ENCODE results near the gene CALML3. TPM values are rescaled to one million over a fixed set of nuclear protein-coding genes. Genes with fewer than 3 reads are reported as not detected.
"Not testable (repeated sequence)": the region's sequence is repeated elsewhere in the genome, so short reads cannot be mapped to it uniquely, and the experiment has no call there.

Gene CALML3
- not detected in 2 replicates for total RNA-seq (2014; rRNA removed; shearing (Covaris generic))

DNA sequence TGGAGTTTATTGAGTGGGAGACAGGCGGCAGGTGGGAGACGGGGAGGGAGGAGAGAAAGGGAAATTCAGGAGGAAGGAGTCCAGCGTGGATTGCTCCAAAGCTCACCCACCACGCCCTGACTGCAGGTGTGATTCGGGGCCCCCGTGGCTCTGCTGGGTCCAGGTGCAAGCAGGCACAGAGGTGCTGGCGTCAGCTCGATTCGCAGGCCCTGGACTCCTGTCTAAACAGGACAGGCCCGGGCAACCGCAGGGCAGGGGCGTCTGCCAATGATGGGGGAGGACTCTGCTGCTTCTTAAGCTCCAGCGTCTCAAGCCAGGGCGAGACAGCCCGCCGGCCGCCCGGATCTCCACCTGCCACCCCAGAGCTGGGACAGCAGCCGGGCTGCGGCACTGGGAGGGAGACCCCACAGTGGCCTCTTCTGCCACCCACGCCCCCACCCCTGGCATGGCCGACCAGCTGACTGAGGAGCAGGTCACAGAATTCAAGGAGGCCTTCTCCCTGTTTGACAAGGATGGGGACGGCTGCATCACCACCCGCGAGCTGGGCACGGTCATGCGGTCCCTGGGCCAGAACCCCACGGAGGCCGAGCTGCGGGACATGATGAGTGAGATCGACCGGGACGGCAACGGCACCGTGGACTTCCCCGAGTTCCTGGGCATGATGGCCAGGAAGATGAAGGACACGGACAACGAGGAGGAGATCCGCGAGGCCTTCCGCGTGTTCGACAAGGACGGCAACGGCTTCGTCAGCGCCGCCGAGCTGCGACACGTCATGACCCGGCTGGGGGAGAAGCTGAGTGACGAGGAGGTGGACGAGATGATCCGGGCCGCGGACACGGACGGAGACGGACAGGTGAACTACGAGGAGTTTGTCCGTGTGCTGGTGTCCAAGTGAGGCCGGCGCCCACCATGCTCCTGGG, at the start of gene CALML3:
Gene CALML3, plus strand, starts transcription at position 321 of the 920 bp plus-strand sequence. Its CDS starts 125 bp downstream, at position 446.
- in situ Hi-C loops (cut with HindIII; ENCODE audit: low sequenced_read_pairs) = no loop called here
- no peak for DNase-seq (ENCODE audit: low spot score)

DNA sequence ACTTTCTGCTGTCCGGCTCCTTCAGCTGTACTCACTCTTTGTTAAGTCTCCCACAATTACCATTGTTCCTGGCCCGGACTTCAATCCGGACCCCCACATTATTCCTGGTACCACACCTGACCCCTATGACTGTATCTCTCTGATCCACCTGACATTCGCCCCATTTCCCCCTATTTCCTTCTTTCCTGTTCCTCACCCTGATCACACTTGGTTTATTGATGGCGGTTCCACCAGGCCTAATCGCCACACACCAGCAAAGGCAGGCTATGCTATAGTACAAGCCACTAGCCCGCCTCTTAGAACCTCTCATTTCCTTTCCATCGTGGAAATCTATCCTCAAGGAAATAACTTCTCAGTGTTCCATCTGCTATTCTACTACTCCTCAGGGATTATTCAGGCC, 49.7 kb upstream of the CALML3 start:
- in situ Hi-C loops (cut with HindIII; ENCODE audit: low sequenced_read_pairs) = not testable (repeated sequence)

DNA sequence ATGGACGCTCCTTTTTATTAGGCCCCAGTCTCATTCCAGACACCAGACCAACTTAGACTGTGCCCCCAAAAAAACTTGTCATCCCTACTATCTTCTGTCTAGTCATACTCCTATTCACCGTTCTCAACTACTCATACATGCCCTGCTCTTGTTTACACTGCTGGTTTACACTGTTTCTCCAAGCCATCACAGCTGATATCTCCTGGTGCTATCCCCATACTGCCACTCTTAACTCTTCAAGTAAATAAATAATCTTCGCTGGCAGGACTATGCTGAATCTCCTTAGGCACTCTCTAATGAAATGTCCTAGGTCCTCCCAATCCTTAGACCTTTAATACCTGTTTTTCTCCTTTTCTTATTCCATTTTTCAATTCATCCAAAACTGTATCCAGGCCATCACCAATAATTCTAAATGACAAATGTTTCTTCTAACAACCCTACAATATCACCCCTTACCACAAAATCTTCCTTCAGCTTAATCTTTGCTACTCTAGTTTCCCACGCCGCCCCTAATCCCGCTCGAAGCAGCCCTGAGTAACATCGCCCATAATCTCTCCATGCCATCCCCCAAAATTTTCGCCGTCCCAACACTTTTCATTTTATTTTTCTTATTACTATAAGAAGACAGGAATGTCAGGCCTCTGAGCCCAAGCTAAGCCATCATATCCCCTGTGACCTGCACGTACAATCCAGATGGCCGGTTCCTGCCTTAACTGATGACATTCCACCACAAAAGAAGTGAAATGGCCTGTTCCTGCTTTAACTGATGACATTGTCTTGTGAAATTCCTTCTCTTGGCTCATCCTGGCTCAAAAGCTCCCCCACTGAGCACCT, 48.6 kb upstream of the CALML3 start:
- DNase-seq (ENCODE audit: low spot score); in situ Hi-C loops (cut with HindIII; ENCODE audit: low sequenced_read_pairs): not testable (repeated sequence)

More for the DNA sequence above, 49.7 kb upstream of the CALML3 start:
- DNase-seq (ENCODE audit: low spot score) = not testable (repeated sequence)

DNA sequence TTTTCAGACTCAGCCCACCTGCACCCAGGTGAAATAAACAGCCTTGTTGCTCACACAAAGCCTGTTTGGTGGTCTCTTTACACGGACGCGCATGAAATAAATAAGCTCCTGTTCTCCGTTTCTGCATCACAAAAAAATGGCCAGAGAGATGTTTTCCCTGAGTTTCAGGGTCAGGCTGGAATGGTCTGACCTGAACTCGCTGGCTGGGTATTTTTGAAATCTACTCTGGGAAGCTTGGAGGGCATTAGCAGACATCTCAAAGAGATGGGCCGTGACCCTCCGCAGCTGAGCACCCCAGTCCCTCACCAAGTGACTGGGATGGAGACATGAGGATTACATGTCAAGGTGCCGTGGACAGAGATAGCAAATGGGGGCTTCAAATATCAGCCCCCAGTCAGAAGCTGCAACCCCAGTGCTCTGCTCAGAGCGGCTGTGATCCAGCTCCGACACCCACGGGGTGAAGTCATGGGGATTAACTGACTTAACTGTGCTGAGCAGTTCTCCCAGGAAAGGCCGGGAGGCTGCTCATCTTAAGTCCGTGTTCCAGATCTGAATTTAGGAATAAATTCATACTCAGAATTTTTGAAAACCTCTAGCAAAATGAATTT, 47.7 kb upstream of the CALML3 start:
- in situ Hi-C loops (cut with HindIII; ENCODE audit: low sequenced_read_pairs) = no loop called here
- DNase-seq (ENCODE audit: low spot score) = no peak

DNA sequence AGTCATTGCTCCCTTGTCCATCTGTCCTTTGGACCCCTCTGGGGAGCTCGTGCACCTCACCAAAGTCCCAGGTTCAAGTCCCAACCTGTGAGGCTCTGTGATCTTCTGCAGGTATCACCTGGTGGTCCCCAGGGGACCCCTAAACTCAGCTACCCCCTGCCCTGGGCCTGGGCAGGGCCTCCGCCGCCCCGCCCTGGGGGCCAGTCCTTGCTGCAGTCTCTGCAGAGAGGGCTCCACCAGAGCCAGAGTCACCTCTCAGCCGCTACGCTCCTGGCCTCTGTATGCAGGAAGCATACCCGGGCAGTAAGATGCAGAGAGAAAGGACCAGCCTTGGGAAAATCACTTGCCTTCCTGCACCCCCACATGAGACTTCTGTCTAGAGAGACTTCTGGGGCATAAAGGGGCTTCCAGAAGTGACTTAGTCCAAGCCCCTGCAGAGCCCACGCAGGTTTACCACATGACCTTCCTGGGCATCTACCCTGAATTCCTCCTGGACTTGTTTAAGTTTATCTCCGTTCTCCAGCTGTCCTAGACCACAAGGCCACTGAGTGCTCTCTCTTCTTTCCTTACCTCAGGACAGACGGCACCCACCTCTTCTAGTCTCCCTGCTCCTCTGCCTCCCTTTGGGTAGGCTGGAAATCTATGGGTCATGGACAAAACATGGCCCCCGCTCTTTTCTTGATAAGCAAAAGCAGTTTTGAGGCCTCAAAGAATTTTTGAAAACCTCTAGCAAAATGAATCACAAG, 46.6 kb upstream of the CALML3 start:
- no peak for DNase-seq (ENCODE audit: low spot score)

DNA sequence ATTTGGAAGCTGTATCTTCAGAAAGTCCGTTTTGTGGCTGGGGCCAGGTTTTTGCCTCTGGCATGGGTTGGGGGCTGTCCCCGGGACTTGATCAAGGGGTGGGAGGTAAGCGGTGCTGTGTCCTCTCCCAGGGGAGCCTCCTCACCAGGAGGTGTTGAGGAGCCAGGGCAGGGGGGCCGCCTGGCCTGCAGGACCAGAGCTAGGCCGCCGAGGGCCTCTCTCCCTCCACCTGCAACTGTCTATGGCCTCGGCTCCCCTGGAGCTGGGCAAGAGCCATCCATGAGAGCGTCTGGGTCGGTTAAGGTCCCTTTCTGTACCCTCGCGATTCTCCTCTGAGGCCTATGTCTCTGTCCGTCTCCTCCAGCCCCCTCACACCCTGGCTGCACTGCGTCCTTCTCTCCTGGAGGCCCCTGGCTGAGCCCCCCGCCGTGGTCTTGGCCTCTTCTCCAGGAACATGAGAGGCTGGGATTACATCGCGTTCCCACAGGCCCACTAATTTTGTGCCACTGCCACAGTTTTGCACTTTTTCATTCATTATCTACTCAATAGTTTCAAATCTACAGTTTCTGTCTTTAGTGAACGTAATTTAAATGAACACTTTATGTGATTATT, 46.0 kb upstream of the CALML3 start:
- no peak for DNase-seq (ENCODE audit: low spot score)
- in situ Hi-C loops (cut with HindIII; ENCODE audit: low sequenced_read_pairs) = no loop called here

More for the DNA sequence above, 46.6 kb upstream of the CALML3 start:
- in situ Hi-C loops (cut with HindIII; ENCODE audit: low sequenced_read_pairs) = no loop called here

DNA sequence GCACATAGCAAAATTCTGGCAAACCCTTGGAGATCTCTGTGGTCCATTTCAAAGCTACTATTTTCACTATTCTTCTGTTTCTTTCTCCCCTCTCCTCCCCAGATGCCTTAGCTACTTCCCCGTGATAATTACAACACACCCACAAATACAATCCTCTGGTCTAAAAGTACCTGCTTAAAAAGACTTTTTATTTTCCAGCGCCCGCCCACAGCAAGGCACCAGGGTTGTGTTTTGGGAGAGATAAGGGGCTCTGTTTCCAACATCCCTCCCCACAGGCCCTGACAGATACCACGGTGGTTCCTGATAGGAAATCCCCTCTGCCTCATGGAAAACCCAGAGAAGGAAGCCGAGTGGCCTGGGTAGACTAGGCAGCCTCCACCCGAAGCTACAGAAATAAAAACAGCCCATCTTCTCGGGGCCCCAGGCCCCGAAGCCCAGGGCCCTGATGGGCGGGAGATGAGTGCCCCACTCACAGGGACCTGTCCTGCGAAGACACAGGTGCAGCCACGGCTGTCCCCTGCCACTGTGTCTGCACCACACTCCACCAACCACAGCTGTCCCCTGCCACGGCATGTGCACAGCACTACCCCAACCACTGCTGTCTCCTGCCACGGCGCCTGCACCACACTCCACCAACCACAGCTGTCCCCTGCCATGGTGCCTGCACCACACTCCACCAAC, 45.1 kb upstream of the CALML3 start:
- no peak for DNase-seq (ENCODE audit: low spot score)

DNA sequence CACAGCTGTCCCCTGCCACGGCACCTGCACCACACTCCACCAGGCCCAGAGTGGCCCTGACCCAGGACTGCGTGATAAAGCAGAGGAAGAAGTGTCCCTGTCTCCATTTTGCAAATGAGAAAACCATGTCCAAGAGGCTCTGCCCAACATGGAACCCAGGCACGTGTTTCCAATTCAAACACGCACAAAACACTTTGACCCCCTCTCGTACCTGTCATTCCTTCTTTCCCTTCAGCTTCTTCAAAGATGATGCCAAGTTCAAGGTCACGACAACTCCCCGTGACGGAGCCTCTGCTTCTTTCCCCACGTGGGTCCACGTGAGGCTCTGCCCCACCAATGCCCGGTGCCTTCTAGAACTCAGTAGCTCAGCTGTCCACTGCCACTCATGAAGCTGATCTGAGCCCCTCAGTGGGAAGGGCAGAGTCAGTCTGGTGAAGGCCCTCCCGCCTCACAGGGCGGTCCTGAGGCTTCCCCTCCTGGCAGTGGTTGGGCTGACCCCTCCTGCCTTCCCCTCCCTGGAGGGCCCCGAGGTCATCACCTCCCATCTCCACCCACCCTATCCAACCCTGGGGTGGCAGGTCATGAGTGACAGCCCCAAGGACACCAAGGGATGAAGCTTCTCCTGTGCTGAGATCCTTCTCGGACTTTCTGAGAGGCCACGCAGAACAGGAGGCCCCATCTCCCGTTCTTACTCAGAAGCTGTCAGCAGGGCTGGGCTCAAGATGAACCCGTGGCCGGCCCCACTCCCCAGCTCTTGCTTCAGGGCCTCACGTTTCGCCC, 44.4 kb upstream of the CALML3 start:
- in situ Hi-C loops (cut with HindIII; ENCODE audit: low sequenced_read_pairs) = no loop called here
- DNase-seq (ENCODE audit: low spot score) = no peak

More for the DNA sequence above, 45.1 kb upstream of the CALML3 start:
- in situ Hi-C loops (cut with HindIII; ENCODE audit: low sequenced_read_pairs) = no loop called here

DNA sequence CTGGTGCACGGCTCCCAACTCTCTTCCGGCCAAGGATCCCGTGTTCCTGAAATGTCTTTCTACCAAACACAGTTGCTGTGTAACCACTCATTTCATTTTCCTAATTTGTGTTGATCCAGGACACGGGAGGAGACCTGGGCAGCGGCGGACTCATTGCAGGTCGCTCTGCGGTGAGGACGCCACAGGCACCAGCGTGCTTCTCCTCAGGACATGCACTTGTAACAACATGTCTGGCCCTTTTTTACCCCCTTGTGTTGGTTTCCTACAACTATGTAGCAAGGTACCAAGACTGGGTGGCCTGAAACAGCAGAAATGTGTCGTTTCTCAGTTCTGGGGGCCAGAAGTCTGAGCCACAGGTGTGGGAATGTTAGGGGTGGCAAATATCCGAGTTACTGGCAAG, 43.6 kb upstream of the CALML3 start:
- in situ Hi-C loops (cut with HindIII; ENCODE audit: low sequenced_read_pairs) = no loop called here
- DNase-seq (ENCODE audit: low spot score) = no peak

DNA sequence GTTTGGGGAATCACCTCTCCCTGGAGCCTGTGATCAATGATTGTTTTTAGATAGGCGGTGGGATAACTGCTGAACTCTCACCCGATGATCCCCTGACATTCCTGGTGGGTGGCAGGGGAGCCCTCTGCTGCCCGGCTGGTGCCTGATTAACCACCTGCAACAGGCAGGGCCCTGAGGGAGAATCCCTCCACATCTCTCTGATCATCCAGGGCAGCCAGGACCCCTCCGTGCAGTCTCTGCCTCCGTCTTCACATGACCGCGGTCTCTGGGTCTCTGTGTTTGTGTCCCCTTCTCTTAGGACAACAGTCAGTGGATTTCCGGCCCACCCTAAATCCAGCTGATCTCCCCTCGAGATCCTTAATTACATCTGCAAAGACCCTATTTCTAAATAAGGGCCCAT, 42.7 kb upstream of the CALML3 start:
- in situ Hi-C loops (cut with HindIII; ENCODE audit: low sequenced_read_pairs) = no loop called here
- no peak for DNase-seq (ENCODE audit: low spot score)

DNA sequence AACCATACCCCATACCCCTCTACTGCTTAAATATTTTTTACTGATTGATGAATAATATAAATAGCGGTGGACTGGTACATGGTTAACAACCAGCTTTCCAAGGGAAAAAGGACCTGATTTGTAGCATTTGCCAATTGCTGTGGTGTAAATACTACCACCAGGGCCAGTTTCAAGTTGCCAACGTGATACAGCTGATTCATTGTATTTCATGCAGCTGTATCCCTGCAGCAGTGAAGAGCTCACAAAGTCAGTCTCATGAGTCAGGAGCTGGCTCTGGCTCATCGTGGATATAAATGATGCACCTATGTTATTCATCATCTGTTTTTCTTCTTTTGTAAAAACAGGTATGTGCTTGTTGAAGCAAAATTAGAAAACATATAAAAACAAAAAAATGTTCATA, 40.6 kb upstream of the CALML3 start:
- in situ Hi-C loops (cut with HindIII; ENCODE audit: low sequenced_read_pairs) = no loop called here
- no peak for DNase-seq (ENCODE audit: low spot score)

DNA sequence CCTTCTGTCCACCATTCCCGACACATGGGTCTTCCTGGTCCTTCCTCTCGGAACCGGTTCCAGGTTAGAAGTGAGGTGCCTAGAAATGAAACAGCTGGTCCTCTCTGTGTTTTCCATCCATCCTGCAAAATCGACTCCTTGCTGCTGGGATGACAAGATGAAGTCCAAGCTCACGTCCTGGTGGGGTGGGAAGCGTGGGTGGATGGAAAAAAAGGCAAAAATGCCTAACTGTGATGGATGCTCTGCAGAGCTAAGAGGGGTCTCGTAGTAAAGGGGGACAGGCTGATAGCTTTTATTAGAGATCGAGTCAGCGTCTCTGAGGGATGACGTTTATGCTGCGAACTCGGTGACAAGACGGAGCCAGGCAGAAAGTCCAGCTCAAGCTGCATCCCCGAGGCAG, 39.5 kb upstream of the CALML3 start:
- in situ Hi-C loops (cut with HindIII; ENCODE audit: low sequenced_read_pairs) = no loop called here
- DNase-seq (ENCODE audit: low spot score) = no peak

DNA sequence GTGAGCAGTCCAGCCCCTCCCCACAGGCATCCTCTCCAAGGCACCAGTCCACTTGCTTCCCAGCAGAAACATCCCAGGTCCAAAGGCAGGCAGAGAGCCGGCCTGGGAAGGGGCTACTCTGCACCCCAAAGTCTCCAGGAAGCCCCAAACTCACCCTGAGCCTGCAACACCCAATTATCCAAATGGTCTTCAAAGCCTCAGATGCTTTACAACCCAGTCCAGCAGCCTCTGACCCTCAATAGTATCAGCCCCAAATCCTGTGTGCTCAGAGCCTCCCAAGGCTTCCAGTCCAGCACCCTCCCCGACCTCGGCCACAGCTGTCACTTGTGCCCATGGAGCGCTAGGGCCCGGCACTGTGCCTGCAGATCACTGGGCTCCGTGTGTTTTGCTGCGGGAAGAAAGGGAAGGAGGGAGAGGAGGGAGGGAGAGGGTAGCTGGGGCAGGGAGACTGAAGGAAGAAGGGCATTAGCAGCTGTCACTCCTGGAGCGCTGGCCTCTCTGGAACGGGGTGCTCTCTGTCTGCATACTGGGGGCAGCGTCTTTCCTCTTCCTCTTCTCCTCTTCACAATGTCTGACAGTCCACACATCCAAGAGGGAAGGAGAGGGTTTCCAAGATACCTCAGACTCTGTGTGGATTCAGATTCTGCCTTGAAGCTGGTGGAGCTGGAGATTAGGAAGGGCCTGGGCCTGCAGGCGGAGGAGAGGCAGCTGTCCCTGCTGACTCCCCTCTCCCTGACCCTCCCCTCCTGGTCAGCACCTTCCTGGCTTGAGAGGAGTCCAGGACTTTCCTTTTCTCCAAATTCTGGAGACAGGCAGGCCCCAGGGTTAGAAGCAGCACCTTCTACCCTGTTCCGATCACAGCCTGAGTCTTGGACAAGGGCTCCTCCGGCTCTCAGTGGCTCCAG, 38.6 kb upstream of the CALML3 start:
- in situ Hi-C loops (cut with HindIII; ENCODE audit: low sequenced_read_pairs) = no loop called here
- no peak for DNase-seq (ENCODE audit: low spot score)

DNA sequence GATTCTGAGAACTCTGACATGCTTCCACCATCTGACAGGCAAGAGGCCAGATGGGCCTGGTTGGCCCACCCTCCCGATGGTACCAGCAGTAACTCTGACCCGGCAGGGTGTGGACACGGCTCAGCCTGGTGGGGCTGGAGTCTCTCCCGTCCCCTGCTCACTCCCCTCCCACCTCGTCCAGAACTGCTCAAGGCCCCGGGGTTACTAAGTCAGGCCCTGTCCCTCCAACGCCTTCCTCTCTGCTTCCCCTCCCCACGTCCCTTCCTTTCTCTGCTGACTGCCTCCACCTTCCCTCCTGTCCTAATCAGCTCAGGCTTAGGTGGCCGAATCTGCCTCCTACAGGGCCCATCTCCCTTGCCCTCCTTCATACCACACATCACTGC, 37.9 kb upstream of the CALML3 start:
- in situ Hi-C loops (cut with HindIII; ENCODE audit: low sequenced_read_pairs) = no loop called here

DNA sequence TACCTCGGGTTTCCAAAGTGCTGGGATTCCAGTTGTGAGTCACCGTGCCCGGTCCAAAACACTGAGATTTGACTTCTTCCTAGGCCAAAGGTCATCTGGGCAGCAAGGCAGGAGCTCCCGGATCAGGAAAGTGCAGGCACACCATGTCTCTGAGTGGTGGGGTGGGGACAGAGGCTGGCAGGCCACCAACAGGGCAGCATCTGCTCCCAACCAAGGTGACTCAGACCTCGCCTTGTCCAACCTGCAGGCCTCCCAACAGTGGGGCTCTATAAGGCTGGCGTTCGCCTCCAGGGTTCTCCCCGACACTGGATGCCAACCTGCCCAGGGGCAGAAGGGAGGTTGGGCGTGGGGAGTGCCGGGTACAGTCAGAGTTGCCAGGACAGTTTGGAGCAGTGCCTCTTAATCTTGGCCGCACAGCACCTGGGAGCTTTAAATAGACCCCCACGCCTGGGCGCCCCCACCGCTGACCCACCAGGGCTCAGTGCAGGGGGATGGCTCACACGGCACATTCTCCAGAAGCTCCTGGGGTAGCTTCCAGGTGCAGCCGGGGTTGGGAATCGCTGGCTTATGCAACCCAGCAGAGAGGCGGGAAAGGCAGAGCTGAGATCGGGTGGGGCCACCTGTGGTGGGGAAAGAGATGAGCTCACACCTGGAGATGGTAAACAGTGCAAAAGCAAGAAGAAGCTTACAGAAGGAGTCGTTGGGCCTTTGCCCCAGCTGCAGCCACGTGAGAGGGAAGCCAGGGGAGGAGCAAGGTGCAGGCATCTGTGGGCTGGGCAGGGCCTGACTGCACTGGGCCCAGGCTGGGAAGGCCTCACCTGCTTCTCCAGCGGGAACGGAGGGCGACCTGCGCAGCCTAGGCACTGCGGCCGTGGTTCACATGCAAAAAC, 36.2 kb upstream of the CALML3 start:
- no peak for DNase-seq (ENCODE audit: low spot score)
- in situ Hi-C loops (cut with HindIII; ENCODE audit: low sequenced_read_pairs) = no loop called here

More for the DNA sequence above, 37.9 kb upstream of the CALML3 start:
- DNase-seq (ENCODE audit: low spot score) = no peak
